Endothelial cell of umbilical vein (primary cell): Measurements from ENCODE around the gene RINL. TPM values are rescaled to one million over a fixed set of nuclear protein-coding genes. Genes with fewer than 3 reads are reported as not detected.
"Not testable (repeated sequence)": the region's sequence is repeated elsewhere in the genome, so short reads cannot be mapped to it uniquely, and the experiment has no call there.

Experiments
- BruUV-seq: library from RNA; stranded (reverse); fragments of 400-500 nt; replicated peaks from 2 replicates; lab custom pipeline; 2021; lab: Mats Ljungman, UMichigan
- CTCF ChIA-PET: fragments of 300-600, 350-600 bp; sonication (Branson Sonifier 250); formaldehyde crosslinking; loops from one replicate; lab custom pipeline; 2021; ENCODE audit warnings: antibody characterized with exemption, inconsistent platforms; lab: Charles Lee
- POLR2A ChIA-PET: fragments of 300-600, 350-600 bp; sonication (Branson Sonifier 250); formaldehyde crosslinking; loops from one replicate; lab custom pipeline; 2021; ENCODE audit warnings: antibody characterized with exemption, inconsistent platforms; lab: Charles Lee
- DNase-seq: peaks from one replicate; pipeline ENCODE4 v3.0.0-alpha.2; 2011; ENCODE audit warnings: low read depth, low spot score
- FAIRE-seq: peaks from 2 replicates; lab custom pipeline; 2011; peaks lifted over from hg19 to GRCh38; lab: Jason Lieb, UNC
- H2AFZ ChIP-seq: 2 replicates; pipeline ENCODE4 v1.6.0; 2012; ENCODE audit warnings: low read depth, low read length, control low read depth, inconsistent platforms
- H3K27ac ChIP-seq: 2 replicates; pipeline ENCODE4 v1.5.1; 2011; ENCODE audit warnings: low read depth, mild to moderate bottlenecking, control low read depth, low read length, moderate library complexity; ENCODE audit not compliant: insufficient read depth
- H3K27me3 ChIP-seq, 2 experiments: 2 replicates each; pipeline versions ENCODE4 v1.6.0 to v1.6.1; 2011; ENCODE audit warnings: low read length in 2 of 2, mixed read lengths in 1 of 2; ENCODE audit not compliant: control insufficient read depth in 2 of 2, insufficient read depth in 2 of 2
- H3K36me3 ChIP-seq, 2 experiments: 2 replicates in 1 of 2; 3 replicates in 1 of 2; pipeline ENCODE4 v1.5.1; 2011; ENCODE audit warnings: low read length in 2 of 2, mild to moderate bottlenecking in 1 of 2, moderate library complexity in 1 of 2; ENCODE audit not compliant: control insufficient read depth in 2 of 2, insufficient read depth in 2 of 2; ENCODE audit errors: extremely low read depth in 1 of 2
- H3K4me1 ChIP-seq: 3 replicates; pipeline ENCODE4 v1.5.1; 2011; ENCODE audit warnings: mild to moderate bottlenecking, low read length; ENCODE audit not compliant: control insufficient read depth, insufficient read depth; ENCODE audit errors: extremely low read depth
- H3K4me2 ChIP-seq: 2 replicates; pipeline ENCODE4 v1.6.1; 2011; ENCODE audit warnings: low read length, control low read depth, mixed read lengths; ENCODE audit not compliant: insufficient read depth
- H3K4me3 ChIP-seq, 3 experiments: fragments of 200-600 bp in 1 of 3; sonication (generic), shearing (Covaris generic) in 1 of 3; replicated peaks in 1 of 3; 2 replicates each; pipeline ENCODE4 v1.5.1; 2011 to 2016; ENCODE audit warnings: control low read depth in 3 of 3, low read length in 3 of 3, mild to moderate bottlenecking in 2 of 3, inconsistent platforms in 1 of 3, low read depth in 1 of 3, moderate library complexity in 1 of 3; ENCODE audit not compliant: insufficient read depth in 1 of 3
- H3K79me2 ChIP-seq: 2 replicates; pipeline ENCODE4 v1.6.0; 2012; ENCODE audit warnings: low read length, inconsistent platforms; ENCODE audit not compliant: control insufficient read depth, insufficient read depth
- H3K9ac ChIP-seq: replicated peaks from 2 replicates; pipeline ENCODE3; 2011; ENCODE audit warnings: low read length, control low read depth; ENCODE audit not compliant: insufficient read depth; ENCODE audit errors: extremely low read depth
- H3K9me1 ChIP-seq: replicated peaks from 3 replicates; pipeline ENCODE4 v1.6.0; 2011; ENCODE audit warnings: mild to moderate bottlenecking, low read length; ENCODE audit not compliant: control insufficient read depth, insufficient read depth; ENCODE audit errors: extremely low read depth
- H3K9me3 ChIP-seq: replicated peaks from 2 replicates; pipeline ENCODE4 v1.5.1; 2012; ENCODE audit warnings: low read length, inconsistent platforms; ENCODE audit not compliant: control insufficient read depth, insufficient read depth
- H4K20me1 ChIP-seq: replicated peaks from 2 replicates; pipeline ENCODE3; 2011; ENCODE audit warnings: mild to moderate bottlenecking, low read length; ENCODE audit not compliant: control insufficient read depth, insufficient read depth; ENCODE audit errors: extremely low read depth
- GATA2 ChIP-seq: IDR thresholded peaks from 2 replicates; pipeline ENCODE4 v1.7.0; 2011; ENCODE audit warnings: low read depth, mild to moderate bottlenecking, moderate library complexity, mixed read lengths, low read length; ENCODE audit not compliant: insufficient read length, insufficient read depth
- MYC ChIP-seq: IDR thresholded peaks from one replicate; pipeline ENCODE4 v1.6.1; 2011; ENCODE audit warnings: mild to moderate bottlenecking, low read depth, low read length
- POLR2AphosphoS5 ChIP-seq: IDR thresholded peaks from 2 replicates; pipeline ENCODE4 v1.6.1; 2012; ENCODE audit warnings: low read depth, mild to moderate bottlenecking, control low read depth, low read length, moderate library complexity; ENCODE audit not compliant: insufficient read depth
- dilution Hi-C: fragments of 300-500 bp; cut with MboI; formaldehyde crosslinking; loops from one replicate; pipeline ENCODE4 v1.15.0; 2019; ENCODE audit warnings: low sequenced_read_pairs; ENCODE audit not compliant: extremely low pct_ligation_motif_present
- intact Hi-C: fragments of 100-400 bp; cut with micrococcal nuclease; formaldehyde crosslinking; loops from one replicate; pipeline ENCODE4 v1.10.0; 2022
- polyA plus RNA-seq, 4 experiments: library from polyadenylated mRNA; depleted of rRNA in 3 of 4; stranded (reverse) in 3 of 4; unstranded in 1 of 4; fragments of >200 nt; gene quantifications; 2 replicates each; pipeline versions ENCODE4 v1.2.1 to v1.2.3, GENCODE V29; 2011 to 2012; ENCODE audit warnings: missing spikeins in 1 of 4
- total RNA-seq: library from RNA; stranded (reverse); gene quantifications from 2 replicates; pipeline ENCODE4 v1.2.3, GENCODE V29; 2021
- TF ChIP-seq, protein P1 (sequence below), 2 donors: IDR thresholded peaks; 1 replicate in 1 of 2; 2 replicates in 1 of 2; pipeline ENCODE4 v1.5.1; 2011; ENCODE audit warnings: low read length in 2 of 2, mild to moderate bottlenecking in 2 of 2, moderate library complexity in 2 of 2, control low read depth in 1 of 2, inconsistent platforms in 1 of 2, low read depth in 1 of 2; ENCODE audit not compliant: insufficient read depth in 1 of 2; ENCODE audit errors: extremely low read depth in 1 of 2

RINL gene
- total and polyA plus RNA-seq, 2 donors (not counting 3 experiments of a cell fraction or from before 2014, with no cell fraction given), result 5.3 to 10.1 TPM

DNA sequence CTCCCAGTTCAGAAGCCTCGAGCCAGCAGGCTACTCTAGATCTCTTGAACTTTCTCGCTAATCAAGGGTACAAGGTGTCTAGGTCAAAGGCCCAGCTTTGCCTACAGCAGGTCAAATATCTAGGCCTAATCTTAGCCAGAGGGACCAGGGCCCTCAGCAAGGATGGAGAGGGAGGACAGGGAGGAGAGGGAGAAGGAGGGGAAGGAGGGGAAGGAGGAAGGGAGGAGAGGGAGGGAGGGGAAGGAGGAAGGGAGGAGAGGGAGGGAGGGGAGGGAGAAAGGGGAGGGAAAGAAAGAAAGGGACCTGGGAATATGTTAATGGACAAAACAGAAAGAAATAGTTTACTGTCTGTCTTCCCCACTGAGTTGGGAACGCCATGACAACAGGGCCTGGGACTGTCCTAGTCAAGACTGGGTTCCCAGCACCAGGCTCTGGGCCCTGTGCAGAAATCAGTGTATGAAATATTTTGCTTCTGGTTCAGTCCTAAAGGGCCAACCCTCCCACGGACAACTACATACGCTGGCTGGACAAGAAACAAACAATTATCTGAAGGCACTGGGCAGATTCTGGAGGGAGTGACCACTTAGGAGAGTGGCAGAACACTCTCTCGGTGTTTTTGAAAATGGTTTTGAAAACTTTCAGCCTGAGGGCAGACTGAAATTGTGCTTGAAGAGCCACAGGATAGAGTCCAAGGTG, 51.1 kb downstream of the RINL start:
- no peak for FAIRE-seq
- ChIA-PET POLR2A (no interaction called here), CTCF (no interaction called here)
- Histone ChIP-seq H3K4me2 (no peak overlapping the region), H3K9me1 (no peaks in the 10 kb centered on the region), H3K9ac (no peak overlapping the region), H3K36me3 (peaks cover 1 to 2% of the 10 kb centered on the region in 2 experiments), H3K27ac (no peak overlapping the region), H3K9me3 (no peaks in the 10 kb centered on the region), H4K20me1 (no peaks in the 10 kb centered on the region), H3K27me3 (no peaks in the 10 kb centered on the region), H2AFZ (no peak overlapping the region), H3K4me3 (no peak overlapping the region), H3K79me2 (no peaks in the 10 kb centered on the region), H3K4me1 (peaks cover 8% of the 10 kb centered on the region)
- no peak for DNase-seq
- intact Hi-C loops, result no loop called here
- dilution Hi-C loops, result no loop called here
- BruUV-seq, result no TSS peak
- TF ChIP-seq, protein P1, sequence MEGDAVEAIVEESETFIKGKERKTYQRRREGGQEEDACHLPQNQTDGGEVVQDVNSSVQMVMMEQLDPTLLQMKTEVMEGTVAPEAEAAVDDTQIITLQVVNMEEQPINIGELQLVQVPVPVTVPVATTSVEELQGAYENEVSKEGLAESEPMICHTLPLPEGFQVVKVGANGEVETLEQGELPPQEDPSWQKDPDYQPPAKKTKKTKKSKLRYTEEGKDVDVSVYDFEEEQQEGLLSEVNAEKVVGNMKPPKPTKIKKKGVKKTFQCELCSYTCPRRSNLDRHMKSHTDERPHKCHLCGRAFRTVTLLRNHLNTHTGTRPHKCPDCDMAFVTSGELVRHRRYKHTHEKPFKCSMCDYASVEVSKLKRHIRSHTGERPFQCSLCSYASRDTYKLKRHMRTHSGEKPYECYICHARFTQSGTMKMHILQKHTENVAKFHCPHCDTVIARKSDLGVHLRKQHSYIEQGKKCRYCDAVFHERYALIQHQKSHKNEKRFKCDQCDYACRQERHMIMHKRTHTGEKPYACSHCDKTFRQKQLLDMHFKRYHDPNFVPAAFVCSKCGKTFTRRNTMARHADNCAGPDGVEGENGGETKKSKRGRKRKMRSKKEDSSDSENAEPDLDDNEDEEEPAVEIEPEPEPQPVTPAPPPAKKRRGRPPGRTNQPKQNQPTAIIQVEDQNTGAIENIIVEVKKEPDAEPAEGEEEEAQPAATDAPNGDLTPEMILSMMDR (IDR thresholded peaks at IDR 0.05; ENCODE audit: extremely low read depth in 1 of 2, insufficient read depth in 1 of 2, low read depth in 1 of 2, low read length in 2 of 2), result no peak
- TF ChIP-seq GATA2, result no peak
- TF ChIP-seq POLR2AphosphoS5, result no peak
- no peak for TF ChIP-seq MYC

DNA sequence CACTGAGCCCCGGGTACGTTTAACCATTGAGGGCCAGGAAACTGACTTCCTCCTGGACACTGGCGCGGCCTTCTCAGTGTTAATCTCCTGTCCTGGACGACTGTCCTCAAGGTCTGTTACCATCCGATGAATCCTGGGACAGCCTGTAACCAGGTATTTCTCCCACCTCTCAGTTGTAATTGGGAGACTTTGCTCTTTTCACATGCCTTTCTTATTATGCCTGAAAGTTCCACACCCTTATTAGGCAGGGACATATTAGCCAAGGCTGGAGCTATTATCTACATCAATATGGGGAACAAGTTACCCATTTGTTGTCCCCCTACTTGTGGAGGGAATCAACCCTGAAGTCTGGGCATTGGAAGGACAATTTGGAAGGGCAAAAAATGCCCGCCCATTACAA, 52.1 kb downstream of the RINL start:
- H3K36me3 ChIP-seq, H3K27ac ChIP-seq, H3K9ac ChIP-seq, H3K4me3 ChIP-seq, H3K79me2 ChIP-seq, H3K9me3 ChIP-seq, H3K27me3 ChIP-seq, H2AFZ ChIP-seq, intact Hi-C loops, POLR2A ChIA-PET, H4K20me1 ChIP-seq, H3K9me1 ChIP-seq, FAIRE-seq, H3K4me2 ChIP-seq, DNase-seq, H3K4me1 ChIP-seq, dilution Hi-C loops, BruUV-seq: not testable (repeated sequence)
- CTCF ChIA-PET, result interaction anchor here (0.9 kb wide), 1 partner anchor 56 kb away, joined by 3 read pairs; no protein-coding TSS in a partner anchor

DNA sequence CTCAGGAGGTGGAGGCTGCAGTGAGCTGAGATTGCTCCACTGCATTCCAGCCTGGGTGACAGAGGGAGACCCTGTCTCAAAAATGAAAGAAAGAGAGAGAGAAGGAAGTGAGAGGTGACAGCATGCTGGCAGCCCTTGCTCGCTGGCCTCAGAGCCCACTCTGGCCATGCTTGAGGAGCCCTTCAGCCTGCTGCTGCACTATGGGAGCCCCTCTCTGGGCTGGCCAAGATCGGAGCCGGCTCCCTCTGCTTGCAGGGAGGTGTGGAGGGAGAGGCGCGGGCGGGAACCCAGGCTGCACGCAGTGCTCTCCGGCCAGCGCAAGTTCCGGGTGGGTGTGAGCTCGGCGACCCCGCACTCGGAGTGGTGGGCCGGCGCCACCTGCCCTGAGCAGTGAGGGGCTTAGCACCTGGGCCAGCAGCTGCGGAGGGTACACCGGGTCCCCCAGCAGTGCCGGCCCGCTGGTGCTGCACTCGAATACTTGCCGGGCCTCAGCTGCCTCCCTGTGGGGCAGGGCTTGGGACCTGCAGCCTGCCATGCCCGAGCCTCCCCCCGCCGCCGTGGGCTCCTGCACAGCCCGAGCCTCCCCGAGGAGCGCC, 56.7 kb downstream of the RINL start:
- H3K79me2 ChIP-seq, H3K9me1 ChIP-seq, H3K9ac ChIP-seq, H3K4me2 ChIP-seq, BruUV-seq, dilution Hi-C loops, intact Hi-C loops, H3K36me3 ChIP-seq, H3K27me3 ChIP-seq, H3K4me3 ChIP-seq, H3K9me3 ChIP-seq, FAIRE-seq, DNase-seq, H3K27ac ChIP-seq, H2AFZ ChIP-seq, H3K4me1 ChIP-seq, POLR2A ChIA-PET, H4K20me1 ChIP-seq: not testable (repeated sequence)
- CTCF ChIA-PET, result interaction anchor here (1.0 to 2.1 kb wide), 2 partner anchors 11 to 52 kb away, joined by 3 to 7 read pairs; partner anchors contain the start of gene ECH1
